Ishikawa (cell line): ENCODE measurements around the gene CASTOR1.

Source experiments
- CEBPB ChIP-seq: IDR thresholded peaks from 2 replicates; pipeline ENCODE4 v1.6.1; 2012
- CREB1 ChIP-seq: IDR thresholded peaks from 2 replicates; pipeline ENCODE4 v1.6.1; 2012; ENCODE audit warnings: low read depth
- EP300 ChIP-seq: IDR thresholded peaks from 2 replicates; pipeline ENCODE4 v1.6.1; 2012; ENCODE audit warnings: borderline replicate concordance
- FOXM1 ChIP-seq: IDR thresholded peaks from 2 replicates; pipeline ENCODE4 v1.6.1; 2012; ENCODE audit warnings: low read depth, borderline replicate concordance
- MAX ChIP-seq: IDR thresholded peaks from 2 replicates; pipeline ENCODE4 v1.6.1; 2012
- NFIC ChIP-seq: IDR thresholded peaks from 2 replicates; pipeline ENCODE4 v1.6.1; 2012
- REST ChIP-seq: IDR thresholded peaks from 2 replicates; pipeline ENCODE4 v1.6.1; 2012; ENCODE audit warnings: low read depth, mild to moderate bottlenecking
- TAF1 ChIP-seq: IDR thresholded peaks from 2 replicates; pipeline ENCODE4 v1.6.1; 2012; ENCODE audit warnings: low read depth, mild to moderate bottlenecking
- USF1 ChIP-seq: IDR thresholded peaks from 2 replicates; pipeline ENCODE4 v1.6.1; 2012

GRCh38 chr22:30247974-30248373 is 41.3 kb downstream of the CASTOR1 start:
- TF ChIP-seq CREB1 (no peak), REST (no peak), MAX (no peak), CEBPB (no peak), TAF1 (no peak), EP300 (no peak), FOXM1 (no peak), USF1 (no peak), NFIC (no peak)
